Natural killer cell (primary cell): ENCODE measurements around the gene FER1L5. TPM values are rescaled to one million over a fixed set of nuclear protein-coding genes. Genes with fewer than 3 reads are reported as not detected.

Source experiments
- ATAC-seq, 3 donors: fragments of 150-1000 bp in 2 of 3; fragments of 200-7000 bp in 1 of 3; cut with Tn5 transposase; 1 replicate in 1 of 3; 2 replicates in 2 of 3; pipeline ENCODE4 v1.10.0; 2021; ENCODE audit warnings: mild to moderate bottlenecking in 2 of 3, moderate library complexity in 2 of 3
- DNase-seq, 2 donors: peaks; one replicate each; pipeline versions ENCODE4 v3.0.0 to v3.0.0-alpha.2; 2013 to 2021; ENCODE audit warnings: mixed read lengths in 1 of 2
- H3K27ac ChIP-seq: one replicate; pipeline ENCODE4 v1.5.1; 2013; ENCODE audit warnings: mild to moderate bottlenecking, low read length
- H3K27me3 ChIP-seq: one replicate; pipeline ENCODE4 v1.6.1; 2013; ENCODE audit warnings: low read length; ENCODE audit not compliant: control insufficient read depth, insufficient read depth
- H3K36me3 ChIP-seq: one replicate; pipeline ENCODE4 v1.6.1; 2013; ENCODE audit warnings: low read length; ENCODE audit not compliant: control insufficient read depth, insufficient read depth
- H3K4me1 ChIP-seq: one replicate; pipeline ENCODE4 v1.6.1; 2013; ENCODE audit warnings: low read length; ENCODE audit not compliant: control insufficient read depth, insufficient read depth
- H3K4me3 ChIP-seq: one replicate; pipeline ENCODE4 v1.5.1; 2013; ENCODE audit warnings: low read length
- H3K9me3 ChIP-seq: one replicate; pipeline ENCODE4 v1.6.1; 2013; ENCODE audit warnings: low read length; ENCODE audit not compliant: control insufficient read depth, insufficient read depth
- H3K27ac Mint-ChIP-seq, 2 donors: one replicate each; pipeline ENCODE4 v1.8.0; 2022; ENCODE audit warnings: mild to moderate bottlenecking in 2 of 2, mixed read lengths in 2 of 2, moderate library complexity in 1 of 2
- H3K27me3 Mint-ChIP-seq, 2 donors: one replicate each; pipeline ENCODE4 v1.8.0; 2022; ENCODE audit warnings: low read depth in 2 of 2, mixed read lengths in 2 of 2
- H3K36me3 Mint-ChIP-seq: one replicate; pipeline ENCODE4 v1.8.0; 2022; ENCODE audit warnings: mixed read lengths
- H3K4me1 Mint-ChIP-seq, 2 donors: one replicate each; pipeline ENCODE4 v1.8.0; 2022; ENCODE audit warnings: mixed read lengths in 2 of 2
- H3K4me3 Mint-ChIP-seq: one replicate; pipeline ENCODE4 v1.8.0; 2022; ENCODE audit warnings: mild to moderate bottlenecking, moderate library complexity, mixed read lengths
- H3K9me3 Mint-ChIP-seq, 2 donors: one replicate each; pipeline ENCODE4 v1.8.0; 2022; ENCODE audit warnings: mixed read lengths in 2 of 2
- CTCF ChIP-seq: fragments of 200-600 bp; IDR thresholded peaks from one replicate; pipeline ENCODE4 v1.8.0; 2022; ENCODE audit warnings: antibody characterized with exemption
- WGBS: methylation state at CpG from one replicate; pipeline ENCODE4 v1.1.7; 2013; ENCODE audit warnings: missing lambda C conversion rate; ENCODE audit not compliant: insufficient coverage; 5-methylcytosine and 5-hydroxymethylcytosine counted together
- intact Hi-C: fragments of 100-400 bp; cut with micrococcal nuclease; formaldehyde crosslinking; loops from one replicate; pipeline ENCODE4 v1.14.2; 2022
- total RNA-seq, 4 donors: library from RNA; stranded (reverse); fragments of 120-200 nt in 1 of 4; gene quantifications; one replicate each; pipeline versions ENCODE4 v1.2.3 to v1.2.4, GENCODE V29; 2013 to 2022

The FER1L5 gene
- total RNA-seq, 3 donors from 2014 or later (not counting 1 experiment from before 2014, with no cell fraction given): not detected

- WGBS: 97% methylated on average over 3 of the region's 3 CpGs
- Mint-ChIP-seq H3K27ac (no peak overlapping the region), H3K4me3 (no peak overlapping the region), H3K27me3 (peaks cover 0 to 7% of the 10 kb centered on the region in 2 donors), H3K9me3 (no peaks in the 10 kb centered on the region), H3K36me3 (no peaks in the 10 kb centered on the region), H3K4me1 (no peaks in the 10 kb centered on the region)
- Histone ChIP-seq H3K36me3 (no peaks in the 10 kb centered on the region), H3K27me3 (no peaks in the 10 kb centered on the region), H3K9me3 (no peaks in the 10 kb centered on the region), H3K4me3 (no peak overlapping the region), H3K27ac (no peak overlapping the region), H3K4me1 (no peaks in the 10 kb centered on the region)
- intact Hi-C loops: no loop called here
- no peak for TF ChIP-seq CTCF
- no peak for DNase-seq
- no peak for ATAC-seq
Observed at GRCh38 chr2:96687266-96687665, 44.7 kb downstream of the FER1L5 start.

GRCh38 chr2:96687711-96688640 lies 45.4 kb downstream of the FER1L5 start:
- no peak overlapping the region for H3K27ac Mint-ChIP-seq
- WGBS: 88% methylated on average over 27 of the region's 27 CpGs
- Histone ChIP-seq H3K27ac (no peak overlapping the region), H3K4me3 (no peak overlapping the region), H3K9me3 (no peaks in the 10 kb centered on the region), H3K4me1 (no peaks in the 10 kb centered on the region), H3K36me3 (no peaks in the 10 kb centered on the region), H3K27me3 (no peaks in the 10 kb centered on the region)
- TF ChIP-seq CTCF: no peak
- no peaks in the 10 kb centered on the region for H3K9me3 Mint-ChIP-seq
- H3K4me1 Mint-ChIP-seq: no peaks in the 10 kb centered on the region
- intact Hi-C loops: no loop called here
- ATAC-seq (no peak), DNase-seq (no peak)
- peaks cover 0 to 7% of the 10 kb centered on the region in 2 donors for H3K27me3 Mint-ChIP-seq
- H3K4me3 Mint-ChIP-seq: no peak overlapping the region
- H3K36me3 Mint-ChIP-seq: no peaks in the 10 kb centered on the region

GRCh38 chr2:96688649-96689430 lies 46.3 kb downstream of the FER1L5 start:
- peaks cover 0 to 3% of the 10 kb centered on the region in 2 donors for H3K27me3 Mint-ChIP-seq
- H3K36me3 Mint-ChIP-seq: no peaks in the 10 kb centered on the region
- H3K4me3 Mint-ChIP-seq: no peak overlapping the region
- DNase-seq: no peak
- H3K9me3 ChIP-seq: no peaks in the 10 kb centered on the region
- ATAC-seq: no peak
- H3K27ac ChIP-seq: no peak overlapping the region
- H3K36me3 ChIP-seq: no peaks in the 10 kb centered on the region
- no peak overlapping the region for H3K27ac Mint-ChIP-seq
- H3K27me3 ChIP-seq: no peaks in the 10 kb centered on the region
- no peaks in the 10 kb centered on the region for H3K9me3 Mint-ChIP-seq
- H3K4me1 ChIP-seq: no peaks in the 10 kb centered on the region
- intact Hi-C loops: no loop called here
- H3K4me3 ChIP-seq: no peak overlapping the region
- whole genome bisulfite sequencing: 89% methylated on average over 9 of the region's 11 CpGs
- no peak for TF ChIP-seq CTCF
- no peaks in the 10 kb centered on the region for H3K4me1 Mint-ChIP-seq
